GM18508 (cell line): ENCODE measurements around the gene FOSB.

Experiments used
- ATAC-seq: cut with Tn5 transposase; IDR thresholded peaks from one replicate; pipeline ENCODE4 v1.9.1; 2021; ENCODE audit warnings: moderate number of reproducible peaks; ENCODE audit not compliant: insufficient read depth, unreplicated experiment

Gene FOSB

DNA sequence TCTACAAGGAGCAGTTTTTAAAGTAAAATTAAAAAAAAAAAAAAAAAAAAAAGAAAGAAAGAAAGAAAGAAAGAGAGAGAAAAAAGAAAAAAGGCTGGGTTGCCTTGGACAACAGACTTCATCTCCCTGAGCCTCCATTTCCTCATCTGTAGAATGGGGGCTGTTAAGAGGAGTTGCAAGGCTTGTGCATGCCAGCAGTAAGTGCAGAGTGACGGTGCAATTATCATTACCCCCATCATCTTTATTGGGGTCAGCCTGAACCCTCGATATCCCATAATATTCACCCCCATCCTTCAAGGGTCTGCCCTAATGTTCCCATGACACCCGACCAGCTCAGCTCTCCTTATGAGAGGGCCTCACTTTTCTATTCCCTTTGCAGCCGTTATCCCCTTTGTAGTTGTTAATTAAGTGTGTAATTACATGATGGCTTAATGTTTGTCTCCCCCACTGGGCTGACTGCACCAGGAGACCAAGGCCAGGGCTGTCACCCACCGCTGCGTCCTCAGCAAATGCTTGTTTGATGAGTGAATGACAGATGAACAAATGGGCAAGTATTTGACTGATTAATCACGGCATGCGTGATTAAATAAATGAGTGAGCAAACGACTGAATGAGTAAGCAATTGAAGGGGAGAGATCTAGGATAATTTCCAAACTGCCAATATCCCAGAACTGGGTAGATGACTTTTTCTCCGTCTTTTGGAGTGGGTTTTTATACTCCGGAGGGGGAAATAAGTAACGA lies 10.1 kb downstream of the FOSB start:
- ATAC-seq: no peak

DNA sequence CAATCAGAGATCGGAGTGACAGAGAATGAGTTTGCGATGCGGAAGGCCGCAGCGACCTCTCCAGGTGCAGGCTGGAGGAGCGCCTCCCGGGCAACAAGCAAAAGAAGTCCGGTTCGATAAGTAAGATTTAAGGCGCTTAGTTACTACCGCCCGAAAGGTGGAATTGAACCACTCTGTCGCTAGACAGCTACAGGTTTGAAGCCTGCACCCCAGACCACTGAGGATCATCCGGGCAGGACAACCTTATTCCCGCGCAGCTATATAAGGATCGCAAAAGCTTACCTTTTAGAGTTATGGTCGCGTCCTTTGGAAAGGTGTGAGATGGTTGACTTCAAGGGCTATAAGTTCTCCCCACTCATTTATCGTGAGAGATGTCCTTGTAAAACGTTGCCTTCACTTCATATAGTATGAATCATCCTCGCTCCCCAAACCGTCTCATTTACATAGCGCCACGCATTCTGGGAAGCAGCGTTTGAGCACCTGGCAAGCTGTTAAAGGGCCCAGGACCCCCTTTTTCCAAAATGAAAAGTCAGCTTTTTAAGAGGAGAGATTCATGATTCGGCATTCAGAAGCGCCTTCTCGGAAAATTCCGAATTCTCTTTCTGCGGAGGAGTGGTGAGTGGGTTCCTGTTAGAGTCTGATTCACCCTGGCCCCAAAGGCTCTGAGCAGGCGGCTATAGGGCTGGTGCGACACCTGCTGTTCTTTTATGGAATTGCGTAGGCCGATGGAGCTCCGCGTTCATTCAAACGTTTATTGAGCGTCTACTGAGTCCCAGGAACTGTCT lies 10.8 kb downstream of the FOSB start:
- ATAC-seq: peak; percentile 42

DNA sequence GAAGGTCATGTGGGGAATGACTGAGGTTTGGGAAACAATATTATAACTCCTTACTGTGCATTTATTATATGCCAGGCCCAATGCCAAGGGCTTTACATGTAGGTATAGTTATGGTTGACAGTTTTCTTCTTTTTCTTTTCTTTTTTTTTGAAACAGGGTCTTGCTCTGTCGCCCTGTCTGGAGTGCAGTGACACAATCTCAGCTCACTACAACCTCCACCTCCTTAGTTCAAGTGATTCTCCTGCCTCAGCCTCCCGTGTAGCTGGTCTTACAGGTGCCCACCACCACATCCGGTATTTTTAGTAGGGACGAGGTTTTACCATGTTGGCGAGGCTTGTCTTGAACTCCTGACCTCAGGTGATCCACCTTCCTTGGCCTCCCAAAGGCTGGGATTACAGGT lies 15.2 kb downstream of the FOSB start:
- no peak for ATAC-seq

DNA sequence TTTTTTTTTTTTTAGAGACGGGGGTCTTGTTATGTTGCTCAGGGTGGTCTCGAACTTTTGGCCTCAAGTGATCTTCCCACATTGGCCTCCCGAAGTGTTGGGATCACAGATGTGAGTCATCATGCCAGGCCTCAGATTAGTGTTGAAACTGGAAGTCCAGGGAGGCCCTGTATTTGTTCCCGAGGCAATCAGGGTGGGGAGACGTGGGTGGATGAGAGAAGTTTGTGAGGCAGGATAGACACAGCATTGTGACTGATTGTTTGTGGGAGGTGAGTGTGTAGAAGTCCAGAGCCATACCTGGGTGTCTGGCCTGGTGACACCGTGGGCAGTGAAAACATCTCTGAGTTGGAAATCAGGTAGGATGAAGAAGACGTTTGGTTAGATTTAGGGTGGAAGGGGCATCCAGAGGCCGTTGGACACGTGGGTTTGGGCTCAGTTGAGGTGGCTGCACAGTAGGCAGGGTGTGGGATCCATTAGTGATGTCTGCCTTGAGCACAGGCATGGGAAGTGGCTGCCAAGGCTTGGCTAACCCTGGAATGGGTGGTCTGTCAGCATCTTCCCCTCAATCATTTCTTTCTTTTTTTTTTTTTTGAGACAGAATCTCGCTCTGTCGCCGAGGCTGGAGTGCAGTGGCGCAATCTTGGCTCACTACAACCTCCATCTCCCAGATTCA lies 16.6 kb downstream of the FOSB start:
- ATAC-seq: no peak

DNA sequence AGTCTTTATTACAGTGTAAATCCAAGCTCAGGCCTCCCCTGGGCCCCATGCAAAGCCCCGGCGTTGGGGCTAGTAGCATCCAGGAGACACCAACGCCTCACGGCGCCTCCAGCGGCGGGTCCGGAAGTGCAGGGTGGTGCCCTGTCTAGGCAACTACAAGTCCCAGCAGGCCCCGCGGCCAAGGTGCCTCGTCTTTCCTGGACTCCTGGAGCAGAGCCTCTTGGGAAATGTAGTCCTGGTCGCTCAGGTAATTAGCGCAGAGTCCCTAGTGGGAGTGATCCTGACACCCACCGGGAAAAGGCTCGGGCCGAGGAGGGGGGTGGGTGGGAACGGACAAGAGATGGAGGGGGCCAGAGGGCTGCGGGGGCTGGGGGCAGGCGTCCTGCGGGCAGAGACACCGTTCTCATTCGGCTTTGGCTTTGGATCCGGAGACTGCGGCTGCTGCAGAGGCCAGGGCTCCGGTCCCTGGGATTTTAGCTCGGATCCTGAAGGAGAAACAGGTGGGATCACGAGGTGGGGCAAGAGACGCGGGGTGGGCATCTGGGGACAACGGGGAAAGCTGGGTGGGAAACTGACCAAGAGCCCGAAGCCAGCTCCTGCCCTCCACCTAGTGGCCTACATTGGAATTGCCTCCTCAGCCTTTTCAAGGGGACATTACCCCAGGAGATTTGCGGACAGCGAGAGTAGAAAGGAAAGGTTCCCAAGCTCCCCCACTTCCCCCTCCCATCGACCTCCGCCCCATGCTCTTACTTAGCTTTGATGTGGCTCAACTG lies 17.7 kb downstream of the FOSB start:
- peak; percentile 74 for ATAC-seq

DNA sequence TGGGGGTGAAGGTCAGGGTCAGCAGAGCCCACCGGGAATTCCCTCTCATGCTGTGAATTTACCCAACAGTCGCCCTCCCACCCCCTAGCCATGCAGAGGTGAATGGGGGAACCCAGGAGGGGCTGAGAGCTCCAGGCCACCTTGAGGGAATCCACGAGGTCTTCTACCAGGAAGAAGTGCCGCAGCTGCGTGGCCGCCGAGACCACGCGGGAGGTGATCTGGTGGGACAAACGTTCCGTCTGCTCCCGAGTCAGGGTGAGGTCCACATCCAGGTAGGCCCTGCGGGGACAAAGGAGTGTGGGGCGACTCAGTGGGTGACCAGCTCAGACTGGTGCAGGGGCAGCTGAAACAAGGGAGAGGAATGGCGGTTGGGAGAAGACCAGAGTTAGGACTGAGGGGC lies 20.9 kb downstream of the FOSB start:
- no peak for ATAC-seq

DNA sequence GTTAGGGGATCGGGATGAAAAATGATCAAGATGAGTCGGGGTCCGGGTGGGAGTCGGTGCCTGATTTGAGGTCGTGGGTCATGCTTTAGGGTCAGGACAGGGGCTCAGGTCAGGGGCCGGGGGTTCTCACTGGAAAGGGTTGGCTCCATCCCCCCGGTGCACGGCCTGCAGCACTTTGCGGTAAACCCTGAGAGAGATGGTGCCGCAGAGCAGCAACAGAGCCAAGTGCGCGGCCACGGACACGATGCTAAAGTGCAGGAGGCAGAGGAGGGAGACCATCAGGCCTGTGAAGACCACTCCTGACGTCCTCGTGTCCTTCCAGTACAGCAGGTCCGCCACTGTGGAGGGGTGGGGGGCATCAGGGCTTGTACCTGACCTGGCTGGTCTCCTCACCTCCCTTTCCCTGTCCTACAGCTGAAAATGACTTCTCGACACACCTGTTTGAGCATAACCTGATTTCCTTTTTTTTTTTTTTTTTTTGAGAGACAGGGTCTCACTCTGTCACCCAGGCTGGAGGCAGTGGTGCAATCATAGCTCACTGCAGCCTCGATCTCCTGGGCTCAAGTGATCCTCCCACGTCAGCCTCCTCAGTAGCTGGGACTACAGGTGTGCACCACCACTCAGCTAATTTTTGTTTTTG lies 21.5 kb downstream of the FOSB start:
- ATAC-seq: no peak

DNA sequence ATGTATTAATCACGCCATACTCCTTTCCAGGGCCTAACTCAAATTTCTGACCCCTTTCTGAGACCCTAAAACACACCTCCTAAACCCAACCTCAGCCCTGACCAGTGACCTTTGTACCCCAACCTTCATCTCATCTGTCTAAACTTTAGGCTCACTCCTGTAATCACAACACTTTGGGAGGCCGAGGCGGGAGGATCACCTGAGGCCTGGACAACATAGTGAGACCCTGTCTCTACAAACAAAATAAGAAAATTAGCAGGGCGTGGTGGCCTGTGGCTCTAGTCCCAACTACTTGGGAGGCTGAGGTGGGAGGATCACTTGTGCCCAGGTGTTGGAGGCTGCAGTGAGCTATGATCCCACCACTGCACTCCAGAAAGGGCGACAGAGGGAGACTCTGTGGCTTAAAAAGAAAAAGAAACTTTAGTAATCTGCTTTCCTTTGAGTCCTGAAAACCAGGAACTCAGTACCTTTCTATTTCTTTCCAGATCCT lies 24.4 kb downstream of the FOSB start:
- no peak for ATAC-seq

DNA sequence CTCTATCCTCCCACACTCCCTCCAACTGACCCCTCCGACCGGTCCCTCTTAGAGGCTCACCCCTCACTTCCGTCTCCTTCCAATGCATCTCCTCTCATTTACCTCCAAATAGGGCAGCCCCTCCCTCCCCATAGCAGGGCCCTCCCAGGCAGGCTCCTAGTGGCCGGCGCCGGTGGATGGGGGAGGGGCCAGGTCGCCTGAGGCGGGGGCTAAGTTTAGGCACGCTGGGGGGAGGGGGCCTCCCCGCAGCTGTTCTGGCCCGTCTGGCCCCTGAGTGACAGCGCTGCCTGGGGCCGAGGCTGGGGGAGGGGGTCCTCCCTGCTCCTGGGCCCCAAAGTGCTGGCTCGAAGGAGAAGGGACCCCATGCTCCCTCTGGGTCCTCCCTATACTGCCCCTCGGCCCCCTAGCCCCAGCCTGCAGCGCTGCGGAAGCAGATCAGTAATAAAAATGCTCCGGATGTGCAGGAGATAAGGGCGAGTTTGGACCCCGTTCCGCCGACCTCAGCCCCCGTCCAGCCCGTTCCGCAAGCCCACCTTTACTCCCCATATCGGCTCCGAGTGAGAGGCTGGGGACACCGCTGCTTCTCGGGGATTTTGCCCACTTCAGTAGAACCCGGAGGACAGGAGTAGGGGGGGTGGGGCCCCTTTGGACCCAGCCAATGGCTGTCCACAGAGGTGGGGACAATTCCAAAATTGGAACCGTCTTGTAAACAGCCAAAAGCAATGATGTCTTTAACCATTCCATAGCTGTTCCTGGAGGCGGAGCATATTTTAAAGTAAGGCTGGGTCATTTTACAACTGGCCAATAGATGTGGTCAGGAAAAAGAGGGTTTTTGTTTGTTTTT lies 25.1 kb downstream of the FOSB start:
- no peak for ATAC-seq

DNA sequence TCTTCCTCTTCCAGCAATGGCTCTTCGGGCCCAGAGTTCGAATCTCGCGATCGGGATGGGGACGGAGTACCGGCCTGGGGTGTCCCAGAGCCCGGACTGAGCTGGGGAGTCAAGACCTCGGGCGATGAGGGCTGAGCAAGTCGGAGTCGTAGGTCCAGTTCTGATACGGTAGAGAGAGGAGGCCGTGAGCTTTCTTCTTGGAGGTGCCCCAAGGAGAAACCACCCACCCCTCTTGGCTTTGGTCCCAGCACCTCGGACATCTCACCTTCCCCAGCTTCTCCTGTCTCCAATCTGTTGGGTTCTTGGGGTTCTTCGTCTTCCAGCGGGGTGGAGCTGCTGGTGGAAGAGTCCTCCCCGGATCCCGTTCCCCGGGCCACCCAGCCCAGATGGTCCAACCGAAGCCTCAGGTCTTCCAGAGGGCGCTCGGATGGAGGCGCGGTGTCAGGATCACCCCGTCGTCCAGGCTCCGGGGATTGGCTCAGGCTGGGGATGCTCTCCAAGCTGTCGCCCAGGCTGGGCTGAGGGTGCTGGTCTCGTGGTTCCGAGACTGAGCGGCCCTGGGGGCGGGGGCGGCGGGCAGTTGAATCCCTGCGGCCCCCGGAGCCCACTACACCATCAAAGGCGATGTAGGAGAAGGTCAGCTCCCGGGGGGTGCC lies 26.6 kb downstream of the FOSB start:
- ATAC-seq: no peak

DNA sequence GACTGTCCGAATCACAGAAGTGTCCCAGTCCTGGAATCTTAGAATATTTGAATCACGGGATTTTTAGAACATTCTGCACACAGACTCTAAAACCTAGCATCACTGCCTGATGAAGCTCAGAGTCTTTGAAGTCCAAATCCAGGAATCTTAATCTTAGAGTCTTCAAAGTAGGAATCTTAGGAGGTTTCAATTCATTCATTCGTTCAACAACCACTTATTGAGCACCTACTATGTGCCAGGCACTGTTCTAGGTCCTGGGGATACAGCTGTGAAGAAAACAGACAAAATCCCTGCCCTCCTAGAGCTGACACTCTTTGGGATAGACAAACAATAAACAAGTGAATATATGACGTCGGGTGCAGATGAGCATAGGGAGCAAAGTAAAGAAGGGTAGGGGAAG lies 27.4 kb downstream of the FOSB start:
- ATAC-seq: no peak

DNA sequence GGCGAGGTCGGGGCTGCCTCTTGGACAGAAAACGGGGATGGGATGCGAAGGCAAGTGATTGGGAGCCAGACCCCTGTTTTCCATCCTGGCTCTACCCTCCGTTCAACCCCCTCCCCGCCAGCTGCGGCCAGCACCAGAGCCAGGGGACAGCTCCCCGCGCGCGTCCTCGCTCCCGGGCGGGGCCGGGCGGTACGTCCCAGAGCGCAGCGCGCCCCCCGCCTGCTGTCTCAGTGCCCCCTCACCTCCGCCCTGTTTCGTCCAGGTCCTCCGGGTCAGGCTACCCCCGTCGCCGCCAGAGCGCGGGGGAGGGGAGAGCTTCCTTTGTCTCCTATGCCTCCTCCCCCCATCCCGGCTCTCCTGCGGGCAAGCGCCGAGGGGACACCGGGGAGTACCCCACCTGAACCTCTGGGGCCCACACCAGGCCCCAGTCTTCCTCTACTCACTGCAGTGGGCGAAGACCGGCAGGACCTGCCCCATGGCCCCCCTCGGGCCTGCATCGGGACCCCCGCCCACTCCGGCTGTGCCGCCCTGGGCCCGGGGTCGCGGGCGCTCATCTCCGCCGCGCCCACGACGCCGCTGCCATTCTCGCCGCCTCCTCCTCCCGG lies 28.7 kb downstream of the FOSB start:
- no peak for ATAC-seq

DNA sequence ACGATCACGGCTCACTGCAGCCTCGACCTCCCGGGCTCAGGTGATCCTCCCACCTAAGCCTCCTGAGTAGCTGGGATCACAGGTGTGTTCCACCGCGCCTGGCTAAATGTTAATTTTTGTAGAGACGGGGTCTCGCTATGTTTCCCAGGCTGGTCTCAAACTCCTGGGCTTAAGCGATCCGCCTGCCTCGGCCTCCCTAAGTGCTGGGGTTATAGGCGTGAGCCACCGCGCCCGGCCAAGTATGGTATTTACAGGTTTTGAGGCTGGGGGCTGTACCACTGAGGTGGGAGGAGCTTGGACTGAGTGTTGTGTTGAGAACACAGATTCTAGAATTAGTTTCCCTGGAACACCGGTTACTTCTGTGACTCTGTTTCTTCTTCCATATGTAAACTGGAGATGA lies 30.0 kb downstream of the FOSB start:
- no peak for ATAC-seq

DNA sequence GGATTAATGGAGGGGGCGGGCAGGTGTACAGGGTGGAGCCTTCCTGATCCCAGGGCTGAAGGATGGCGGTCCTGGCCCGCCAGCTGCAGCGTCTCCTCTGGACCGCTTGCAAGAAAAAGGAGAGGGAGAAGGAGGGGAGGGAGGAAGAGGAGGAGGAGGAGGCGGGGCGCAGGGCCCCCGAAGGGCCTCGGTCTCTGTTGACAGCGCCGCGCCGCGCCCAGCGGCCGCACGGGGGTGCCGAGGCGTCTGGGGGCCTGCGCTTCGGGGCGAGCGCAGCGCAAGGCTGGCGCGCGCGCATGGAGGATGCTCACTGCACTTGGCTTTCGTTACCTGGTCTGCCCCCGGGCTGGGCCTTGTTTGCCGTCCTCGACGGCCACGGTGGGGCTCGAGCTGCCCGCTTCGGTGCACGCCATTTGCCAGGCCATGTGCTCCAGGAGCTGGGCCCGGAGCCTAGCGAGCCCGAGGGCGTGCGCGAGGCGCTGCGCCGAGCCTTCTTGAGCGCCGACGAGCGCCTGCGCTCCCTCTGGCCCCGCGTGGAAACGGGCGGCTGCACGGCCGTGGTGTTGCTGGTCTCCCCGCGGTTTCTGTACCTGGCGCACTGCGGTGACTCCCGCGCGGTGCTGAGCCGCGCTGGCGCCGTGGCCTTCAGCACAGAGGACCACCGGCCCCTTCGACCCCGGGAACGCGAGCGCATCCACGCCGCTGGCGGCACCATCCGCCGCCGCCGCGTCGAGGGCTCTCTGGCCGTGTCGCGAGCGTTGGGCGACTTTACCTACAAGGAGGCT lies 30.8 kb downstream of the FOSB start, which contains the start of gene PPM1N:
TSS of gene PPM1N (plus strand) at position 33 of the 785 bp plus-strand sequence. CDS start at position 63, 30 bp downstream.
- no peak for ATAC-seq

DNA sequence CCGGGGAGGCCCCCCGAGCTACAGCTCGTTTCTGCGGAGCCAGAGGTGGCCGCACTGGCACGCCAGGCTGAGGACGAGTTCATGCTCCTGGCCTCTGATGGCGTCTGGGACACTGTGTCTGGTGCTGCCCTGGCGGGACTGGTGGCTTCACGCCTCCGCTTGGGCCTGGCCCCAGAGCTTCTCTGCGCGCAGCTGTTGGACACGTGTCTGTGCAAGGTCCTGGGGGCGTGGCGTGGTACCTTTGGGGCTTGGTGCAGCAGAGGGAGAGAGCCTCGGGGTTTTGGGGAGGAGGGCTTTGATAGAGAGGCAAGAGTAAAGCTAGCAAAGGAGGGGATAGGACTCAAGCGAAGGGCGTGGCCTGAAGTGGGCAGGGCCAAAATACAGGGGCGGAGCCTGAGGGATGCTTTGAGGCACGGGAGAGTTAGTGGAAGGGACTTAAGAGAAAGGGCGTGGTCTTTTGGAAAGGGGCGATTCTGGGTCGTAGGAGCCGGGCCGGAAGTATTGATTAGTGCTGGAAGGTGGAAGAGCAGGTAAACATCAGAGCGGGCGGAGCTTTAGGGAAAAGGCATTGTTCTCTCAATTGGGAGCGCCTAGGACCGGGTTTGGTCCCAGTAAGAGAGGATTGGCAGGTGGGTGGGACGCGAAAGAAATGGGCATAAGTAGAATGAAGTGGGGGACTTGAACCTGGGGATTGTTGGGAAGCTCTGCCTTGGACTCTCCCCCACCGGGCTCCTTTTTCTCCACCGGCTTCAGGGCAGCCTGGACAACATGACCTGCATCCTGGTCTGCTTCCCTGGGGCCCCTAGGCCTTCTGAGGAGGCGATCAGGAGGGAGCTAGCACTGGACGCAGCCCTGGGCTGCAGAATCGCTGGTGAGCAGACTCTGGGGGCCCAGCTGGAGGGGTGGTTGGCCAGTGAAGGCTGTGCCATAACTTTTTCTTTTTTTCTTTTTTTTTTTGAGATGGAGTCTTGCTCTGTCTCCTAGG lies 31.7 kb downstream of the FOSB start:
- ATAC-seq: no peak
